B cell (primary cell): ENCODE measurements around the gene REM2. TPM values are rescaled to one million over a fixed set of nuclear protein-coding genes. Genes with fewer than 3 reads are reported as not detected.

Experiments used
- ATAC-seq: fragments of 200-7000 bp; cut with Tn5 transposase; one replicate; pipeline ENCODE4 v1.10.0; 2021; ENCODE audit warnings: low read depth, mild to moderate bottlenecking, moderate number of reproducible peaks, moderate library complexity
- CTCF ChIA-PET: fragments of 350-600 bp; sonication (Branson Sonifier 250); formaldehyde crosslinking; loops from one replicate; lab custom pipeline; 2021; ENCODE audit warnings: antibody characterized with exemption, inconsistent platforms; lab: Charles Lee
- POLR2A ChIA-PET: fragments of 350-600 bp; sonication (Branson Sonifier 250); formaldehyde crosslinking; loops from one replicate; lab custom pipeline; 2021; ENCODE audit warnings: antibody characterized with exemption; lab: Charles Lee
- DNase-seq: peaks from one replicate; pipeline ENCODE4 v3.0.0; 2013
- H2AFZ ChIP-seq: 2 replicates; pipeline ENCODE4 v1.6.1; 2012; ENCODE audit warnings: mild to moderate bottlenecking, low read depth, low read length; ENCODE audit not compliant: insufficient read depth, poor library complexity, severe bottlenecking
- H3K27ac ChIP-seq, 2 donors: 1 replicate in 1 of 2; 2 replicates in 1 of 2; pipeline ENCODE4 v1.5.1; 2012 to 2013; ENCODE audit warnings: low read length in 2 of 2, mild to moderate bottlenecking in 2 of 2, moderate library complexity in 1 of 2
- H3K27me3 ChIP-seq, 4 experiments: fragments of 200-600 bp in 1 of 4; sonication (generic) in 1 of 4; replicated peaks in 1 of 4; 1 replicate in 2 of 4; 2 replicates in 2 of 4; pipeline versions ENCODE4 v1.6.1 to v1.7.0; 2013 to 2016; ENCODE audit warnings: low read length in 3 of 4, mild to moderate bottlenecking in 2 of 4, mixed read lengths in 1 of 4, moderate library complexity in 1 of 4; ENCODE audit not compliant: insufficient read depth in 4 of 4, control insufficient read depth in 3 of 4; ENCODE audit errors: control extremely low read depth in 1 of 4
- H3K36me3 ChIP-seq, 2 experiments: replicated peaks in 1 of 2; 1 replicate in 1 of 2; 2 replicates in 1 of 2; pipeline versions ENCODE4 v1.6.1 to v1.7.1; 2013; ENCODE audit warnings: low read length in 1 of 2; ENCODE audit not compliant: insufficient read depth in 2 of 2, control insufficient read depth in 1 of 2; ENCODE audit errors: control extremely low read depth in 1 of 2, extremely low read depth in 1 of 2
- H3K4me1 ChIP-seq, 2 donors: fragments of 200-600 bp in 1 of 2; sonication (generic) in 1 of 2; 1 replicate in 1 of 2; 2 replicates in 1 of 2; pipeline versions ENCODE4 v1.5.1 to v1.6.1; 2013 to 2017; ENCODE audit warnings: low read length in 2 of 2; ENCODE audit not compliant: control insufficient read depth in 2 of 2, insufficient read depth in 2 of 2
- H3K4me2 ChIP-seq: replicated peaks from 2 replicates; pipeline ENCODE3; 2012; ENCODE audit warnings: mild to moderate bottlenecking, low read depth, low read length; ENCODE audit not compliant: poor library complexity, severe bottlenecking
- H3K4me3 ChIP-seq, 5 experiments: fragments of 200-600 bp in 1 of 5; sonication (generic) in 1 of 5; 1 replicate in 3 of 5; 2 replicates in 2 of 5; pipeline versions ENCODE4 v1.5.1 to v1.7.0; 2011 to 2016; ENCODE audit warnings: low read length in 4 of 5, mild to moderate bottlenecking in 4 of 5, low read depth in 2 of 5, control low read depth in 1 of 5, moderate library complexity in 1 of 5; ENCODE audit not compliant: insufficient read depth in 1 of 5; ENCODE audit errors: control extremely low read depth in 1 of 5, extremely low read depth in 1 of 5
- H3K79me2 ChIP-seq: fragments of 200-600 bp; sonication (generic); one replicate; pipeline ENCODE4 v1.6.0; 2016; ENCODE audit warnings: low read length; ENCODE audit not compliant: control insufficient read depth, insufficient read depth
- H3K9ac ChIP-seq: fragments of 200-600 bp; sonication (generic); 2 replicates; pipeline ENCODE4 v1.6.1; 2017; ENCODE audit warnings: mild to moderate bottlenecking, low read length, moderate library complexity
- H3K9me3 ChIP-seq, 3 donors: one replicate each; pipeline versions ENCODE4 v1.6.1 to v1.7.1; 2013; ENCODE audit warnings: low read length in 2 of 3; ENCODE audit not compliant: control insufficient read depth in 2 of 3, insufficient read depth in 1 of 3; ENCODE audit errors: control extremely low read depth in 1 of 3
- H4K20me1 ChIP-seq: 2 replicates; pipeline ENCODE4 v1.6.0; 2012; ENCODE audit warnings: mild to moderate bottlenecking, low read length; ENCODE audit not compliant: insufficient read depth, control insufficient read depth, poor library complexity, severe bottlenecking
- H3K27ac Mint-ChIP-seq: one replicate; pipeline ENCODE4 v1.8.0; 2021; ENCODE audit warnings: mixed read lengths
- H3K27me3 Mint-ChIP-seq: one replicate; pipeline ENCODE4 v1.8.0; 2021; ENCODE audit warnings: mixed read lengths
- H3K4me1 Mint-ChIP-seq: one replicate; pipeline ENCODE4 v1.8.0; 2021; ENCODE audit warnings: mixed read lengths
- H3K4me3 Mint-ChIP-seq: one replicate; pipeline ENCODE4 v1.8.0; 2021; ENCODE audit warnings: mixed read lengths
- H3K9me3 Mint-ChIP-seq: one replicate; pipeline ENCODE4 v1.8.0; 2022; ENCODE audit warnings: mixed read lengths; ENCODE audit not compliant: insufficient read depth
- EZH2 ChIP-seq: IDR thresholded peaks from 2 replicates; pipeline ENCODE4 v1.6.1; 2012; ENCODE audit warnings: borderline replicate concordance, low read depth, mild to moderate bottlenecking, moderate library complexity, low read length; ENCODE audit not compliant: insufficient read depth, poor library complexity, severe bottlenecking
- WGBS: methylation state at CpG from one replicate; pipeline ENCODE4 v1.1.5; 2013; ENCODE audit warnings: missing lambda C conversion rate; ENCODE audit not compliant: insufficient coverage; 5-methylcytosine and 5-hydroxymethylcytosine counted together
- intact Hi-C: fragments of 100-400 bp; cut with micrococcal nuclease; formaldehyde crosslinking; loops from one replicate; pipeline ENCODE4 v1.10.0; 2022
- polyA plus RNA-seq: library from polyadenylated mRNA; depleted of rRNA; stranded (reverse); fragments of >200 nt; gene quantifications from 2 replicates; pipeline ENCODE4 v1.2.3, GENCODE V29; 2012
- small RNA-seq: library from RNA; depleted of rRNA; stranded (forward); fragments of <200 nt; gene quantifications from one replicate; pipeline ENCODE3, GENCODE V24; 2012; ENCODE audit warnings: low replicate concordance, low read depth; ENCODE audit not compliant: insufficient read length
- total RNA-seq, 2 donors: library from RNA; stranded (reverse); fragments of 120-200 nt in 1 of 2; gene quantifications; 1 replicate in 1 of 2; 2 replicates in 1 of 2; pipeline versions ENCODE4 v1.2.3 to v1.2.4, GENCODE V29; 2013 to 2022
- TF ChIP-seq, protein P1 (sequence below): fragments of 200-600 bp; IDR thresholded peaks from one replicate; pipeline ENCODE4 v1.8.0; 2022; ENCODE audit warnings: antibody characterized with exemption, mild to moderate bottlenecking

Gene REM2
- total and polyA plus RNA-seq, 2 donors (not counting 1 experiment from before 2014, with no cell fraction given), result 5.6 to 12.9 TPM

GRCh38 chr14:22935156-22935555 lies 52.1 kb downstream of the REM2 start:
- ChIA-PET CTCF (interaction anchor here (0.8 to 1.7 kb wide), 10 partner anchors 14 to 134 kb away, joined by 3 to 8 read pairs (median 4); partner anchors contain the start of gene AJUBA), POLR2A (interaction anchor here (0.7 kb wide), 1 partner anchor 169 kb away, joined by 3 read pairs; the partner anchor contains the start of gene OXA1L)
- Mint-ChIP-seq H3K27me3 (no peaks in the 10 kb centered on the region), H3K27ac (no peak overlapping the region), H3K9me3 (no peaks in the 10 kb centered on the region), H3K4me1 (peaks cover 8% of the 10 kb centered on the region), H3K4me3 (no peak overlapping the region)
- Histone ChIP-seq H2AFZ (no peak overlapping the region), H3K9me3 (no peaks in the 10 kb centered on the region), H3K9ac (no peak overlapping the region), H3K27ac (no peak overlapping the region), H3K27me3 (no peaks in the 10 kb centered on the region), H3K79me2 (no peaks in the 10 kb centered on the region), H3K4me1 (peaks cover under 1 to 8% of the 10 kb centered on the region in 2 donors), H3K36me3 (no peaks in the 10 kb centered on the region), H3K4me3 (no peak overlapping the region), H4K20me1 (no peaks in the 10 kb centered on the region), H3K4me2 (no peak overlapping the region)
- no CpG with 5 or more reads among the region's 1 CpG for WGBS
- intact Hi-C loops, result no loop called here
- ATAC-seq (no peak), DNase-seq (no peak)
- TF ChIP-seq, protein P1, sequence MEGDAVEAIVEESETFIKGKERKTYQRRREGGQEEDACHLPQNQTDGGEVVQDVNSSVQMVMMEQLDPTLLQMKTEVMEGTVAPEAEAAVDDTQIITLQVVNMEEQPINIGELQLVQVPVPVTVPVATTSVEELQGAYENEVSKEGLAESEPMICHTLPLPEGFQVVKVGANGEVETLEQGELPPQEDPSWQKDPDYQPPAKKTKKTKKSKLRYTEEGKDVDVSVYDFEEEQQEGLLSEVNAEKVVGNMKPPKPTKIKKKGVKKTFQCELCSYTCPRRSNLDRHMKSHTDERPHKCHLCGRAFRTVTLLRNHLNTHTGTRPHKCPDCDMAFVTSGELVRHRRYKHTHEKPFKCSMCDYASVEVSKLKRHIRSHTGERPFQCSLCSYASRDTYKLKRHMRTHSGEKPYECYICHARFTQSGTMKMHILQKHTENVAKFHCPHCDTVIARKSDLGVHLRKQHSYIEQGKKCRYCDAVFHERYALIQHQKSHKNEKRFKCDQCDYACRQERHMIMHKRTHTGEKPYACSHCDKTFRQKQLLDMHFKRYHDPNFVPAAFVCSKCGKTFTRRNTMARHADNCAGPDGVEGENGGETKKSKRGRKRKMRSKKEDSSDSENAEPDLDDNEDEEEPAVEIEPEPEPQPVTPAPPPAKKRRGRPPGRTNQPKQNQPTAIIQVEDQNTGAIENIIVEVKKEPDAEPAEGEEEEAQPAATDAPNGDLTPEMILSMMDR, result no peak
- TF ChIP-seq EZH2, result no peak

Small RNA genes within 50 kb of the gene (small RNA-seq; reads per million reads assigned to genes)
- not detected for gene RF00019

Other genes with a start within 250 kb of the REM2 start
- gene OR6J1, start 238.9 kb upstream of the REM2 start, total RNA-seq, result not detected in 2 replicates
- gene OR6J1, start 238.9 kb upstream of the REM2 start, polyA plus RNA-seq, result not detected in 2 replicates
- 186 and 201 TPM in 2 replicates for gene OXA1L, start 116.5 kb upstream of the REM2 start, total RNA-seq
- 147 and 150 TPM in 2 replicates for gene OXA1L, start 116.5 kb upstream of the REM2 start, polyA plus RNA-seq
- 50.0 and 59.5 TPM in 2 replicates for gene SLC7A7, start 67.8 kb upstream of the REM2 start, total RNA-seq
- 18.7 and 33.4 TPM in 2 replicates for gene SLC7A7, start 67.8 kb upstream of the REM2 start, polyA plus RNA-seq
- gene MRPL52, start 53.3 kb upstream of the REM2 start, total RNA-seq, result 91.6 and 93.0 TPM in 2 replicates
- 26.0 and 37.4 TPM in 2 replicates for gene MRPL52, start 53.3 kb upstream of the REM2 start, polyA plus RNA-seq
- 3.5 and 5.2 TPM in 2 replicates for gene MMP14, start 46.6 kb upstream of the REM2 start, total RNA-seq
- 1.0 and 2.2 TPM in 2 replicates for gene MMP14, start 46.6 kb upstream of the REM2 start, polyA plus RNA-seq
- 99.7 and 104 TPM in 2 replicates for gene LRP10, start 11.5 kb upstream of the REM2 start, total RNA-seq
- gene LRP10, start 11.5 kb upstream of the REM2 start, polyA plus RNA-seq, result 79.2 and 120 TPM in 2 replicates
- gene RBM23, start 35.9 kb downstream of the REM2 start, total RNA-seq, result 165 and 188 TPM in 2 replicates
- 60.7 and 114 TPM in 2 replicates for gene RBM23, start 35.9 kb downstream of the REM2 start, polyA plus RNA-seq
- gene PRMT5, start 46.2 kb downstream of the REM2 start, total RNA-seq, result 38.8 and 48.6 TPM in 2 replicates
- 44.0 and 50.4 TPM in 2 replicates for gene PRMT5, start 46.2 kb downstream of the REM2 start, polyA plus RNA-seq
- gene HAUS4, start 73.9 kb downstream of the REM2 start, total RNA-seq, result 33.1 and 39.3 TPM in 2 replicates
- gene HAUS4, start 73.9 kb downstream of the REM2 start, polyA plus RNA-seq, result 28.4 and 33.6 TPM in 2 replicates
- gene AJUBA, start 99.3 kb downstream of the REM2 start, total RNA-seq, result 0.83 and 1.6 TPM in 2 replicates
- 0.14 TPM in 1 of 2 replicates, not detected in the other for gene AJUBA, start 99.3 kb downstream of the REM2 start, polyA plus RNA-seq
- gene C14orf93, start 126.9 kb downstream of the REM2 start, total RNA-seq, result 17.9 and 19.4 TPM in 2 replicates
- 26.8 and 29.4 TPM in 2 replicates for gene C14orf93, start 126.9 kb downstream of the REM2 start, polyA plus RNA-seq
- 29.0 and 31.9 TPM in 2 replicates for gene PSMB5, start 151.7 kb downstream of the REM2 start, total RNA-seq
- gene PSMB5, start 151.7 kb downstream of the REM2 start, polyA plus RNA-seq, result 10.7 and 16.5 TPM in 2 replicates
- not detected in 2 replicates for gene PSMB11, start 159.0 kb downstream of the REM2 start, total RNA-seq
- gene PSMB11, start 159.0 kb downstream of the REM2 start, polyA plus RNA-seq, result not detected in 2 replicates
- gene CDH24, start 174.3 kb downstream of the REM2 start, total RNA-seq, result 0.96 and 1.2 TPM in 2 replicates
- gene CDH24, start 174.3 kb downstream of the REM2 start, polyA plus RNA-seq, result 1.0 and 2.1 TPM in 2 replicates
- gene ACIN1, start 211.9 kb downstream of the REM2 start, total RNA-seq, result 359 and 364 TPM in 2 replicates
- 178 and 228 TPM in 2 replicates for gene ACIN1, start 211.9 kb downstream of the REM2 start, polyA plus RNA-seq
- gene C14orf119, start 212.3 kb downstream of the REM2 start, total RNA-seq, result 30.6 and 38.5 TPM in 2 replicates
- 6.6 and 12.2 TPM in 2 replicates for gene C14orf119, start 212.3 kb downstream of the REM2 start, polyA plus RNA-seq
- not detected in 2 replicates for gene CIROP, start 221.8 kb downstream of the REM2 start, total RNA-seq
- not detected in 2 replicates for gene CIROP, start 221.8 kb downstream of the REM2 start, polyA plus RNA-seq
- 0.37 TPM in 1 of 2 replicates, not detected in the other for gene CEBPE, start 236.0 kb downstream of the REM2 start, total RNA-seq
- 0.26 and 0.45 TPM in 2 replicates for gene CEBPE, start 236.0 kb downstream of the REM2 start, polyA plus RNA-seq